Heart left ventricle (tissue), 16 donors: Measurements from ENCODE around the gene FKBP6. TPM values are rescaled to one million over a fixed set of nuclear protein-coding genes. Genes with fewer than 3 reads are reported as not detected.

Experiments used
- ATAC-seq, 4 donors: fragments of 200-7000 bp; cut with Tn5 transposase; one replicate each; pipeline ENCODE4 v1.9.1; 2020 to 2022; ENCODE audit warnings: moderate library complexity in 4 of 4, mild to moderate bottlenecking in 3 of 4, moderate number of reproducible peaks in 1 of 4
- DNase-seq, 5 donors: peaks; one replicate each; pipeline ENCODE4 v3.0.0-alpha.2; 2020
- H3K27ac ChIP-seq, 12 donors: fragments of 200-600 bp; sonication (generic) in 4 of 12; one replicate each; pipeline versions ENCODE4 v1.5.0 to v1.8.0; 2016 to 2022; ENCODE audit warnings: mild to moderate bottlenecking in 2 of 12
- H3K27me3 ChIP-seq, 9 donors: fragments of 200-600 bp; sonication (generic) in 2 of 9; one replicate each; pipeline versions ENCODE4 v1.5.1 to v1.8.0; 2016 to 2022; ENCODE audit warnings: mild to moderate bottlenecking in 3 of 9
- H3K36me3 ChIP-seq, 9 donors: fragments of 200-600 bp; sonication (generic) in 2 of 9; one replicate each; pipeline versions ENCODE4 v1.5.0 to v1.8.0; 2018 to 2022; ENCODE audit warnings: mild to moderate bottlenecking in 2 of 9
- H3K4me1 ChIP-seq, 12 donors: fragments of 200-600 bp; sonication (generic) in 4 of 12; one replicate each; pipeline versions ENCODE4 v1.5.0 to v1.8.0; 2016 to 2022; ENCODE audit warnings: mild to moderate bottlenecking in 3 of 12
- H3K4me3 ChIP-seq, 12 donors: fragments of 200-600 bp; sonication (generic) in 4 of 12; one replicate each; pipeline versions ENCODE4 v1.5.0 to v1.8.0; 2017 to 2022; ENCODE audit warnings: mild to moderate bottlenecking in 9 of 12, moderate library complexity in 4 of 12
- H3K9me3 ChIP-seq, 12 donors: fragments of 200-600 bp; sonication (generic) in 4 of 12; one replicate each; pipeline versions ENCODE4 v1.5.0 to v1.8.0; 2016 to 2022; ENCODE audit warnings: mild to moderate bottlenecking in 1 of 12
- CTCF ChIP-seq, 12 donors: fragments of 200-600 bp; sonication (generic) in 4 of 12; IDR thresholded peaks; one replicate each; pipeline versions ENCODE4 v1.5.0 to v1.8.0; 2018 to 2022; ENCODE audit warnings: antibody characterized with exemption in 12 of 12, mild to moderate bottlenecking in 5 of 12
- POLR2A ChIP-seq, 2 donors: fragments of 450-650 bp; IDR thresholded peaks; one replicate each; pipeline ENCODE4 v1.6.1; 2017; ENCODE audit warnings: antibody characterized with exemption in 2 of 2, mild to moderate bottlenecking in 2 of 2, moderate library complexity in 2 of 2
- WGBS, 4 donors: extraction: QIAGEN DNeasy Blood & Tissue Kit in 2 of 4; methylation state at CpG; one replicate each; pipeline versions ENCODE4 v1.1.5 to v1.1.7; 2013 to 2018; 5-methylcytosine and 5-hydroxymethylcytosine counted together
- intact Hi-C, 10 donors: fragments of 100-400 bp; cut with DNase I; formaldehyde crosslinking; loops; one replicate each; pipeline versions ENCODE4 v1.11.1 to v1.14.2; 2022
- polyA plus RNA-seq, 2 donors: library from polyadenylated mRNA; stranded (reverse); fragments of 200-250 nt; gene quantifications; one replicate each; pipeline ENCODE4 v1.2.3, GENCODE V29; 2013
- total RNA-seq, 9 donors: library from RNA; depleted of rRNA in 2 of 9; stranded (reverse); fragments of >200 nt in 2 of 9; fragmentation: NEBNext Ultra II Directional in 3 of 9; extraction: Animal tissue kit (Norgen Biotek cat#: 25700) in 3 of 9; gene quantifications; one replicate each; pipeline versions ENCODE4 v1.1.0 to v1.2.4, GENCODE V29; 2016 to 2023
- donor health status: ischemic (EF 13 %, LVEDD 7.1; RV severe dilation, severe dysfunction).
- donor health status: healthy with polysubstance abuse.
- donor health status: DM: no; HTN: yes; CAD: no.
- donor health status: DM: no; HTN: no; CAD: no.
- donor health status: ischemic (EF 25% LVEDD 6.9; RV normal size, moderate dysfunction).
- donor health status: ischemic (EF 25% LVEDD 5.7; RV mildly dilated, moderate dysfunction).
- donor health status: healthy.
- donor health status: DM: yes; HTN: yes; CAD: no.
- donor health status: ischemic (EF 35%, LVEDD 5.7; RV mildly dilated, moderate dysfunction).
- donor health status: nonischemic (EF 11% LVEDD 7.7; RV severe dilation, severe dysfunction).
- donor health status: DM: yes; HTN: yes; CAD: no.
- donor health status: PGD.
- donor health status: ischemic (EF 29% LVEDD 5.4; RV normal size, mild dysfunction).
- donor health status: nonischemic (EF 23%, LVEDD 6.1; RV moderate dilation, normal function).

FKBP6 gene
- total and polyA plus RNA-seq, 11 donors, result not detected

GRCh38 chr7:73364006-73364728, 36.2 kb downstream of the FKBP6 start:
- no peak for TF ChIP-seq POLR2A (IDR thresholded peaks at IDR 0.05)
- ATAC-seq, result peak in 3 of 4 donors; percentile 38 to 58 (median 51)
- no peaks in the 10 kb centered on the region for H3K27me3 ChIP-seq
- no peaks in the 10 kb centered on the region for H3K36me3 ChIP-seq
- DNase-seq, result no peak
- WGBS, 4 donors, result 46 to 66% (median 53%) methylated on average over 18 to 25 of the region's 25 CpGs
- intact Hi-C loops, result no loop called here
- no peak overlapping the region for H3K4me3 ChIP-seq
- H3K9me3 ChIP-seq, result no peaks in the 10 kb centered on the region
- H3K4me1 ChIP-seq, result no peaks in the 10 kb centered on the region
- H3K27ac ChIP-seq, result no peak overlapping the region

GRCh38 chr7:73366127-73366526, 38.2 kb downstream of the FKBP6 start:
- DNase-seq (no peak), ATAC-seq (no peak)
- WGBS, 4 donors, result 87 to 94% (median 91%) methylated on average over 11 of the region's 11 CpGs
- Histone ChIP-seq H3K4me3 (no peak overlapping the region), H3K9me3 (no peaks in the 10 kb centered on the region), H3K4me1 (no peaks in the 10 kb centered on the region), H3K27ac (no peak overlapping the region), H3K36me3 (no peaks in the 10 kb centered on the region), H3K27me3 (no peaks in the 10 kb centered on the region)
- TF ChIP-seq CTCF (IDR thresholded peaks at IDR 0.05), result no peak
- no peak for TF ChIP-seq POLR2A (IDR thresholded peaks at IDR 0.05)
- intact Hi-C loops, result loop anchor here in 1 of 10 donors (5.0 kb wide), 1 partner anchor 49 kb away; no protein-coding TSS in a partner anchor

- no peak for TF ChIP-seq CTCF (IDR thresholded peaks at IDR 0.05)
- no peak for TF ChIP-seq POLR2A (IDR thresholded peaks at IDR 0.05)
- H3K4me3 ChIP-seq, result no peak overlapping the region
- H3K4me1 ChIP-seq, result no peaks in the 10 kb centered on the region
- H3K27me3 ChIP-seq, result no peaks in the 10 kb centered on the region
- H3K36me3 ChIP-seq, result no peaks in the 10 kb centered on the region
- DNase-seq (no peak), ATAC-seq (no peak)
- intact Hi-C loops, result loop anchor here in 1 of 10 donors (5.0 kb wide), 1 partner anchor 50 kb away; no protein-coding TSS in a partner anchor
- no peaks in the 10 kb centered on the region for H3K9me3 ChIP-seq
- 75 to 85% (median 82%) methylated on average over 12 of the region's 12 CpGs for WGBS, 4 donors
- H3K27ac ChIP-seq, result no peak overlapping the region
Measured at GRCh38 chr7:73366990-73367389, 39.0 kb downstream of the FKBP6 start.

GRCh38 chr7:73369009-73369408, 41.0 kb downstream of the FKBP6 start:
- ATAC-seq, result no peak
- WGBS, 4 donors, result 83 to 94% (median 88%) methylated on average over 9 to 11 of the region's 11 CpGs
- no peak overlapping the region for H3K27ac ChIP-seq

More at GRCh38 chr7:73369009-73369408, 41.0 kb downstream of the FKBP6 start:
- intact Hi-C loops, result loop anchor here in 1 of 10 donors (5.0 kb wide), 1 partner anchor 52 kb away; no protein-coding TSS in a partner anchor
- TF ChIP-seq CTCF (IDR thresholded peaks at IDR 0.05) (no peak), POLR2A (IDR thresholded peaks at IDR 0.05) (no peak)
- Histone ChIP-seq H3K9me3 (no peaks in the 10 kb centered on the region), H3K4me1 (no peaks in the 10 kb centered on the region), H3K4me3 (no peak overlapping the region), H3K27me3 (no peaks in the 10 kb centered on the region), H3K36me3 (no peaks in the 10 kb centered on the region)
- DNase-seq, result no peak
